ENCODE data around the gene HUS1B. TPM values are rescaled to one million over a fixed set of nuclear protein-coding genes. Genes with fewer than 3 reads are reported as not detected.

Gene HUS1B
- total and polyA plus RNA-seq, 2 of the 8 experiments (the other 6 are each of a cell fraction or from before 2014, with no cell fraction given), result 0.48 to 1.1 TPM

DNA sequence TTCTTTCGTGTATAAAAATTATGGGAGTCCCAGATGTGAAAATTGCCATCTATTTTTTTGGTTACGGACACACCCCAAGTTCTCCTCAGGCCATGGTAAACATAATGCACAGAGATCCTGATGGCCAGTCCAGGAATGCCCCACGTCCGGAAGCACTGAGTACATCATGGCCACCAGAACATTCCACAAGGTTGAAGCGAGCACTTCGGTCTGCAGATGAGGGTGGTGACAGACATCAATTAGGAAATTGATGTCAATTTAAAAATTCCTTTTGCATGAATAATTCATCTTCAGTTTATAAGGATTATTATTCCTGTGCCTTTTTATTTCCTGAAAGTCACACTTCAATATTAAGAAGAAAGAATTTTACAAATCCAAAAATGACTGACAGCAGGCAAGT, 49.2 kb upstream of the HUS1B start (continued):
- no peak for TF ChIP-seq CHD7 (IDR thresholded peaks at IDR 0.05; ENCODE audit: insufficient replicate concordance, low read length)
- no peak for TF ChIP-seq MAX (IDR thresholded peaks at IDR 0.05)
- no peak for TF ChIP-seq NANOG (IDR thresholded peaks at IDR 0.05; ENCODE audit: insufficient read depth, low read depth, low read length, poor library complexity, severe bottlenecking)
- TF ChIP-seq KDM1A (IDR thresholded peaks at IDR 0.05; ENCODE audit: borderline replicate concordance, low read length), result no peak
- TF ChIP-seq ZNF274 (IDR thresholded peaks at IDR 0.05; ENCODE audit: borderline replicate concordance, extremely low read depth, low read length), result no peak
- no peak for TF ChIP-seq TAF7 (optimal IDR thresholded peaks at IDR 0.05; ENCODE audit: borderline replicate concordance, low read depth, low read length)
- TF ChIP-seq YY1 (IDR thresholded peaks at IDR 0.05; ENCODE audit: low read depth, low read length), result no peak
- no peak for TF ChIP-seq KDM5A (IDR thresholded peaks at IDR 0.05; ENCODE audit: low read length)
- no peak for TF ChIP-seq SIX5 (IDR thresholded peaks at IDR 0.05; ENCODE audit: low read depth, low read length)
- no peak for TF ChIP-seq BRCA1 (IDR thresholded peaks at IDR 0.05; ENCODE audit: low read depth, low read length)
